Sigmoid colon (tissue), 7 donors: Measurements from ENCODE around the gene TCERG1L. TPM values are rescaled to one million over a fixed set of nuclear protein-coding genes. Genes with fewer than 3 reads are reported as not detected.
"Not testable (repeated sequence)": the region's sequence is repeated elsewhere in the genome, so short reads cannot be mapped to it uniquely, and the experiment has no call there.

Experiments used
- DNase-seq: peaks from one replicate; pipeline ENCODE4 v3.0.0-alpha.2; 2019
- H3K27ac ChIP-seq, 4 donors: fragments of 200-600 bp; sonication (generic); one replicate each; pipeline ENCODE4 v1.5.1; 2016 to 2019; ENCODE audit warnings: mild to moderate bottlenecking in 1 of 4
- H3K27me3 ChIP-seq, 3 donors: fragments of 200-600 bp; sonication (generic); one replicate each; pipeline ENCODE4 v1.5.1; 2019; ENCODE audit warnings: mild to moderate bottlenecking in 1 of 3
- H3K36me3 ChIP-seq, 4 donors: fragments of 200-600 bp; sonication (generic); one replicate each; pipeline ENCODE4 v1.5.1; 2016 to 2019
- H3K4me1 ChIP-seq, 4 donors: fragments of 200-600 bp; sonication (generic); one replicate each; pipeline ENCODE4 v1.5.1; 2017 to 2019
- H3K4me3 ChIP-seq, 4 donors: fragments of 200-600 bp; sonication (generic); one replicate each; pipeline ENCODE4 v1.5.1; 2017 to 2019; ENCODE audit warnings: mild to moderate bottlenecking in 2 of 4, moderate library complexity in 1 of 4
- H3K9me3 ChIP-seq, 4 donors: fragments of 200-600 bp in 3 of 4; sonication (generic) in 3 of 4; one replicate each; pipeline versions ENCODE4 v1.5.1 to v1.6.1; 2013 to 2019
- EP300 ChIP-seq, 4 donors: sonication (generic); formaldehyde crosslinking; IDR thresholded peaks; one replicate each; pipeline ENCODE4 v1.6.1; 2017; ENCODE audit warnings: antibody characterized with exemption in 4 of 4
- POLR2A ChIP-seq, 2 donors: fragments of 450-650 bp; IDR thresholded peaks; one replicate each; pipeline ENCODE4 v1.6.1; 2016; ENCODE audit warnings: antibody characterized with exemption in 2 of 2, mild to moderate bottlenecking in 2 of 2, moderate library complexity in 2 of 2
- POLR2AphosphoS5 ChIP-seq, 4 donors: sonication (generic); formaldehyde crosslinking; IDR thresholded peaks; one replicate each; pipeline ENCODE4 v1.6.1; 2017; ENCODE audit warnings: antibody characterized with exemption in 4 of 4
- WGBS, 2 donors: extraction: QIAGEN DNeasy Blood & Tissue Kit; methylation state at CpG; one replicate each; pipeline ENCODE4 v1.1.7; 2013; 5-methylcytosine and 5-hydroxymethylcytosine counted together
- intact Hi-C: fragments of 100-400 bp; cut with DNase I; formaldehyde crosslinking; loops from one replicate; pipeline ENCODE4 v1.15.1; 2023
- polyA plus RNA-seq, 3 donors: library from polyadenylated mRNA; stranded (reverse); fragments of 200-250 nt; gene quantifications; one replicate each; pipeline ENCODE4 v1.2.3, GENCODE V29; 2013
- total RNA-seq, 4 donors: library from RNA; depleted of rRNA; stranded (reverse); fragments of >200 nt; gene quantifications; one replicate each; pipeline ENCODE4 v1.1.0, GENCODE V29; 2016
- TF ChIP-seq, protein P1 (sequence below), 4 experiments: fragments of 450-650 bp in 3 of 4; fragments of 200-600 bp in 1 of 4; IDR thresholded peaks; one replicate each; pipeline ENCODE4 v1.5.1; 2016 to 2019; ENCODE audit warnings: antibody characterized with exemption in 4 of 4, mild to moderate bottlenecking in 3 of 4, moderate library complexity in 2 of 4
- donor health status: healthy with polysubstance abuse.
- donor health status: Bipolar disorder and iron deficiency.
- donor health status: healthy.

Gene TCERG1L
- total and polyA plus RNA-seq, 7 donors, result under 0.01 to 0.55 (median 0.10) TPM; not detected in 4

DNA sequence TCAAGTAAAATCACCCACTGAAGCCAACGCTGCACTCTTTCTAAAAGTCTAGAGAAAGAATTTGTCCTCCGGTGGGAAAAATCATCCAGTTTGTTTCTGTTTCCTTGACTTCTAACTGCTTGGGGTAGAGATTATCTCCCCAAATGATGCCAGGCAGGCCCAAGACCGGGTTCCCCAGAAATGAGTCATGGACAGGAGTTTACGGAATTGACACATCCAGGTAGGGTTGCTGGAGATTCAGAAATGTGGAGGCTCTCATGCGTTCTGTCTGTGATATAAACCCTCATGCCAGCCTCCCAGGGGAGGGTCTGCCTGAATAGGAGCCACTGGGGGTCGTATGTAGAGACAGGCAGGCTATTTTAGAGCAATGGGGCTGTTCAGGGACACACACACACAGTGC is 230.9 kb downstream of the TCERG1L start:
- H3K27me3 ChIP-seq, result no peaks in the 10 kb centered on the region
- WGBS, 2 donors, result 73 to 86% methylated on average over 6 of the region's 6 CpGs
- H3K4me1 ChIP-seq, result no peaks in the 10 kb centered on the region
- no peak for TF ChIP-seq POLR2AphosphoS5 (IDR thresholded peaks at IDR 0.05)
- TF ChIP-seq, protein P1, sequence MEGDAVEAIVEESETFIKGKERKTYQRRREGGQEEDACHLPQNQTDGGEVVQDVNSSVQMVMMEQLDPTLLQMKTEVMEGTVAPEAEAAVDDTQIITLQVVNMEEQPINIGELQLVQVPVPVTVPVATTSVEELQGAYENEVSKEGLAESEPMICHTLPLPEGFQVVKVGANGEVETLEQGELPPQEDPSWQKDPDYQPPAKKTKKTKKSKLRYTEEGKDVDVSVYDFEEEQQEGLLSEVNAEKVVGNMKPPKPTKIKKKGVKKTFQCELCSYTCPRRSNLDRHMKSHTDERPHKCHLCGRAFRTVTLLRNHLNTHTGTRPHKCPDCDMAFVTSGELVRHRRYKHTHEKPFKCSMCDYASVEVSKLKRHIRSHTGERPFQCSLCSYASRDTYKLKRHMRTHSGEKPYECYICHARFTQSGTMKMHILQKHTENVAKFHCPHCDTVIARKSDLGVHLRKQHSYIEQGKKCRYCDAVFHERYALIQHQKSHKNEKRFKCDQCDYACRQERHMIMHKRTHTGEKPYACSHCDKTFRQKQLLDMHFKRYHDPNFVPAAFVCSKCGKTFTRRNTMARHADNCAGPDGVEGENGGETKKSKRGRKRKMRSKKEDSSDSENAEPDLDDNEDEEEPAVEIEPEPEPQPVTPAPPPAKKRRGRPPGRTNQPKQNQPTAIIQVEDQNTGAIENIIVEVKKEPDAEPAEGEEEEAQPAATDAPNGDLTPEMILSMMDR (IDR thresholded peaks at IDR 0.05), result no peak
- TF ChIP-seq POLR2A (IDR thresholded peaks at IDR 0.05), result no peak
- TF ChIP-seq EP300 (IDR thresholded peaks at IDR 0.05), result no peak
- intact Hi-C loops, result no loop called here
- no peaks in the 10 kb centered on the region for H3K9me3 ChIP-seq
- no peak overlapping the region for H3K27ac ChIP-seq
- H3K4me3 ChIP-seq, result no peak overlapping the region
- no peak for DNase-seq
- H3K36me3 ChIP-seq, result no peaks in the 10 kb centered on the region

DNA sequence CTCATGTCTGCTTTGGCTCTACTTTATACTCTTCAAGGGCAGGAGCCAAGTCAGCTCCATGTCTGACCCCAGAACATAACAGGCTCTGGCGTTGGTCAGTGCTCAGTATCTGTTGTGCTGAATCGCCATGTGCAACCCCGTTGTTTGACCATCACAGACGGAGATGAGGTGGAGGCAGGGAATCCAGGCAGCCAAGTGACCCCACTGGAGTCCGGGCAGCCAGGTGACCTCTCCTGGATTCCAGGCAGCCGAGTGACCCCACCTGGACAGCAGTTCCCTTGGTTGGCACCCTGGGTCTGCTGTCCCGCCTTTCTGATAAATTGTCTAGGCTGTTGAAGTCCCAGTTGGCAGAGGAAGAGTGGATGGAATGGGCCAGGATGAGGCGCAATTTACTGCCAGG is 232.2 kb downstream of the TCERG1L start:
- peak; percentile 41 for DNase-seq
- 93 to 94% methylated on average over 8 of the region's 8 CpGs for WGBS, 2 donors

DNA sequence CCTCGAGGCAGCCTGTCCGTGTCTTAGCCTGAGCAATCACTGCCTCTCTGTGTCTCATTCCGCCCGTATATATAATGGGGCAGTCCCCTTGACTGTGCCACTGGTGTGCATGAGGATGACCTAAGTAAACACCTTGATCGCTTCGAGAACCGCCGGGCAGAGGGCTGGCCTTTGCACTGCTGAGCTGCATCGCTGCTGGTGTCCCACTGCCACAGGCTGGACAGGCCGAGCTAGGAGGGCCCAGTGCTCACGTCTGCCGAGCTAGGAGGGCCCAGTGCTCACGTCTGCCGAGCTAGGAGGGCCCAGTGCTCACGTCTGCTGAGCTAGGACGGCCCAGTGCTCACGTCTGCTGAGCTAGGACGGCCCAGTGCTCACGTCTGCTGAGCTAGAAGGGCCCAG is 232.6 kb downstream of the TCERG1L start:
- WGBS, 2 donors, result 84 to 85% methylated on average over 19 of the region's 19 CpGs
- H3K27ac ChIP-seq, H3K36me3 ChIP-seq, H3K9me3 ChIP-seq, intact Hi-C loops, H3K27me3 ChIP-seq, H3K4me3 ChIP-seq, H3K4me1 ChIP-seq: not testable (repeated sequence)
- peak; percentile 32 for DNase-seq

More for the DNA sequence above, 232.2 kb downstream of the TCERG1L start:
- Histone ChIP-seq H3K27ac (no peak overlapping the region), H3K27me3 (no peaks in the 10 kb centered on the region), H3K36me3 (no peaks in the 10 kb centered on the region), H3K4me3 (no peak overlapping the region), H3K9me3 (no peaks in the 10 kb centered on the region), H3K4me1 (no peaks in the 10 kb centered on the region)
- TF ChIP-seq POLR2AphosphoS5 (IDR thresholded peaks at IDR 0.05) (no peak), EP300 (IDR thresholded peaks at IDR 0.05) (no peak), POLR2A (IDR thresholded peaks at IDR 0.05) (no peak)
- TF ChIP-seq, protein P1 (IDR thresholded peaks at IDR 0.05), result no peak
- intact Hi-C loops, result no loop called here

DNA sequence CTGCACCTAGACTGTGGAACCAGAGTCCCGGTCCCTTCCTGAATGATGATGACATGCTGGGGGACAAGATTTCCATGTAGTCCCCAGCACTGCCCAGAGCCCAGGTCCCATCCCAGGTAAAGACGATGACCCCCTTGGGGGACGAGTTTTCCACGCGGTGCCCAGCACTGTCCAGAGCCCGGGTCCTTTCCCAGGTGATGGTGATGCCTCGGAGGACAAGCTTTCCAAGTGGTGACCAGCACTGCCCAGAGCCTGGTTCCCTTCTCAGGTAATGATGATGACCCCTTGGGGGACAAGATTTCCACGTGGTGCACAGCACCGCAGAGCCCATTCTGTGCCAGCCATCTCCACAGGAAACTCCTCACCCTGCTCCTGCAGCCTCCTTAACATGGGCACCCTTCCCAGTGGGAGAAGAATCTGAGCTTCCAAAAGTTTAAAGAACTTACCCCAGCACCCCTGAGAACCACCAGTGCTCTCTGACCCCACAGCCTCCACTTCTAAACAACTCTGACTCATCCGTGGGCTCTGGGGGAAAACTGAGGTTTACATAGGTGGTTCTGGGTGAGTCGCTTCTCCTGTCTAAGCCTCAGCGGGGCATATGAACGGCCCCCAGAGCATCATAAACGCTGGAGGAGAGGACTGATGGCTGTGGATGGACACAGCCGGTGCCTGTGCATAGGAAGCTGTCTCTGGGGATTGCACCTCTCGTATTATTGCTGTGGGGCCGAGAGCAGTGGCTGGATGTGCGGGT is 233.2 kb downstream of the TCERG1L start:
- WGBS, 2 donors, result 79 to 83% methylated on average over 18 of the region's 18 CpGs
- H3K27ac ChIP-seq, result no peak overlapping the region
- intact Hi-C loops, result no loop called here
- H3K27me3 ChIP-seq, result no peaks in the 10 kb centered on the region
- TF ChIP-seq POLR2AphosphoS5 (IDR thresholded peaks at IDR 0.05) (no peak), EP300 (IDR thresholded peaks at IDR 0.05) (no peak), POLR2A (IDR thresholded peaks at IDR 0.05) (no peak)
- TF ChIP-seq, protein P1 (IDR thresholded peaks at IDR 0.05), result no peak
- H3K36me3 ChIP-seq, result no peaks in the 10 kb centered on the region
- H3K9me3 ChIP-seq, result no peaks in the 10 kb centered on the region
- peak; percentile 40 for DNase-seq
- no peaks in the 10 kb centered on the region for H3K4me1 ChIP-seq
- no peak overlapping the region for H3K4me3 ChIP-seq

DNA sequence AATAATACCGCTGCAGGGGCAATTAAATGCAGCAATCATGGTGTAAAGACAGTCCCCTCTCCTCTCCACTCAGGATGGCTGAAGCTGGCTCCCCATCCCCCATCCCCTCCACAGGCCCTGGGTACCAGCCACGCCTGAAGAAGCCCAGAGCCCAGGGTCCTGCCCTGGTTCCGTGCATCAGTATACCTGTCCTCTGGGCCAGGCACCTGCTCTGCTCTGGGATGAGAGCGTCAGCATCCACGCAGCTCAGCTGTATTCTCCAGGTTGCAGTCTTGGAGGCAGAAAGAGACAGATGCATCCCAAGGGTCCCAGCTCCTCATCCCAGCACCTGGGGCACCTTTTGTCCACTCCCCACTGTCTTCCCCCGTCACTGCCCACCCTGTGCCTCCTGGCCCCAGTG is 233.8 kb downstream of the TCERG1L start:
- Histone ChIP-seq H3K4me3 (no peak overlapping the region), H3K9me3 (no peaks in the 10 kb centered on the region), H3K27me3 (no peaks in the 10 kb centered on the region), H3K4me1 (no peaks in the 10 kb centered on the region), H3K27ac (no peak overlapping the region), H3K36me3 (no peaks in the 10 kb centered on the region)
- 81 to 83% methylated on average over 6 of the region's 6 CpGs for WGBS, 2 donors
- intact Hi-C loops, result no loop called here
- DNase-seq, result peak; percentile 40
- TF ChIP-seq POLR2AphosphoS5 (IDR thresholded peaks at IDR 0.05) (no peak), POLR2A (IDR thresholded peaks at IDR 0.05) (no peak), EP300 (IDR thresholded peaks at IDR 0.05) (no peak)
- TF ChIP-seq, protein P1 (IDR thresholded peaks at IDR 0.05), result no peak
